ENCODE results near the gene BSPRY.

The BSPRY gene

GRCh38 chr9:113386571-113387393 is 37.4 kb downstream of the BSPRY start:
- CTCF ChIA-PET = interaction anchor here (0.7 to 1.7 kb wide), 3 partner anchors 12 to 16 kb away, joined by 3 to 6 read pairs (median 3); partner anchors contain the start of gene ALAD
- no peak overlapping the region for H3K4me3 ChIP-seq (ENCODE audit: low read depth, low read length)
- POLR2A ChIA-PET = no interaction called here
- TF ChIP-seq CTCF (IDR thresholded peaks at IDR 0.05; ENCODE audit: insufficient read depth, low read length, missing control alignments) = no peak
- no peak for DNase-seq (ENCODE audit: low read depth, low spot score)

GRCh38 chr9:113387560-113388230 is 38.4 kb downstream of the BSPRY start:
- no peak for DNase-seq (ENCODE audit: low read depth, low spot score)
- ChIA-PET POLR2A (no interaction called here), CTCF (interaction anchor here (0.7 kb wide), 1 partner anchor 15 kb away, joined by 3 read pairs; no protein-coding TSS in a partner anchor)
- H3K4me3 ChIP-seq (ENCODE audit: low read depth, low read length) = no peak overlapping the region
- no peak for TF ChIP-seq CTCF (IDR thresholded peaks at IDR 0.05; ENCODE audit: insufficient read depth, low read length, missing control alignments)

- TF ChIP-seq CTCF (IDR thresholded peaks at IDR 0.05; ENCODE audit: insufficient read depth, low read length, missing control alignments) = no peak
- ChIA-PET POLR2A (no interaction called here), CTCF (interaction anchor here (0.6 kb wide), 1 partner anchor 10 kb away, joined by 3 read pairs; no protein-coding TSS in a partner anchor)
- H3K4me3 ChIP-seq (ENCODE audit: low read depth, low read length) = no peak overlapping the region
- DNase-seq (ENCODE audit: low read depth, low spot score) = no peak
These were observed 39.5 kb downstream of the BSPRY start for GRCh38 chr9:113388833-113389232.

GRCh38 chr9:113389451-113389850 is 40.1 kb downstream of the BSPRY start:
- no peak for DNase-seq (ENCODE audit: low read depth, low spot score)
- TF ChIP-seq CTCF (IDR thresholded peaks at IDR 0.05; ENCODE audit: insufficient read depth, low read length, missing control alignments) = no peak
- ChIA-PET CTCF (interaction anchor here (1.0 kb wide), 1 partner anchor 13 kb away, joined by 4 read pairs; no protein-coding TSS in a partner anchor), POLR2A (no interaction called here)
- no peak overlapping the region for H3K4me3 ChIP-seq (ENCODE audit: low read depth, low read length)

GRCh38 chr9:113390192-113390960 is 41.0 kb downstream of the BSPRY start:
- TF ChIP-seq CTCF (IDR thresholded peaks at IDR 0.05; ENCODE audit: insufficient read depth, low read length, missing control alignments) = no peak
- H3K4me3 ChIP-seq (ENCODE audit: low read depth, low read length) = no peak overlapping the region
- ChIA-PET POLR2A (no interaction called here), CTCF (interaction anchor here (0.6 to 4.3 kb wide), 3 partner anchors 11 to 77 kb away, joined by 3 to 28 read pairs (median 4); partner anchors contain the start of gene ALAD)
- no peak for DNase-seq (ENCODE audit: low read depth, low spot score)
